K562 (cell line): Measurements from ENCODE around the gene COL23A1. TPM values are rescaled to one million over a fixed set of nuclear protein-coding genes. Genes with fewer than 3 reads are reported as not detected.
A peak's percentile ranks its signal among the peaks of the same experiment; 100 is the strongest.

Experiments
- ATAC-seq: fragments of 200-7000 bp; cut with Tn5 transposase; 3 replicates; pipeline ENCODE4 v1.9.1; 2020; ENCODE audit warnings: moderate library complexity
- BruUV-seq: library from RNA; stranded (reverse); fragments of 400-500 nt; replicated peaks from 2 replicates; lab custom pipeline; 2021; lab: Mats Ljungman, UMichigan
- CTCF ChIA-PET: fragments of 300-600 bp; formaldehyde crosslinking; extraction: SDS; loops from one replicate; lab custom pipeline; 2021; ENCODE audit warnings: low intra/inter-chr PET ratio; lab: Yijun Ruan, JAX
- POLR2A ChIA-PET: fragments of 300-600, 350-650 bp; sonication (Branson Sonifier 250); formaldehyde crosslinking; extraction: SDS; loops from one replicate; lab custom pipeline; 2021; ENCODE audit warnings: antibody characterized with exemption, inconsistent platforms; lab: Yijun Ruan, JAX
- DNase-seq, 4 experiments: peaks; one replicate each; pipeline versions ENCODE4 v3.0.0 to v3.0.0-alpha.2; 2011 to 2018; ENCODE audit warnings: low spot score in 3 of 4, mixed read lengths in 3 of 4; ENCODE audit errors: extremely low read depth in 1 of 4
- FAIRE-seq: peaks from 2 replicates; lab custom pipeline; 2011; peaks lifted over from hg19 to GRCh38; lab: Jason Lieb, UNC
- H2AFZ ChIP-seq: 2 replicates; pipeline ENCODE4 v1.6.0; 2011; ENCODE audit warnings: low read depth, low read length, control low read depth, inconsistent platforms
- H3K27ac ChIP-seq: fragments of 200-600 bp; 3 replicates; pipeline ENCODE4 v1.8.0; 2011; ENCODE audit warnings: low read depth, mild to moderate bottlenecking, control low read depth, inconsistent platforms, low read length, moderate library complexity, mixed read lengths; ENCODE audit errors: extremely low read depth
- H3K27me3 ChIP-seq, 2 experiments: fragments of 300-600 bp in 1 of 2; 2 replicates in 1 of 2; 3 replicates in 1 of 2; pipeline versions ENCODE4 v1.6.0 to v1.8.0; 2011; ENCODE audit warnings: inconsistent platforms in 2 of 2, low read length in 2 of 2, mild to moderate bottlenecking in 1 of 2, mixed read lengths in 1 of 2, moderate library complexity in 1 of 2; ENCODE audit not compliant: control insufficient read depth in 2 of 2, insufficient read depth in 2 of 2
- H3K36me3 ChIP-seq: fragments of 300-600 bp; 3 replicates; pipeline ENCODE4 v1.8.0; 2011; ENCODE audit warnings: mild to moderate bottlenecking, low read length, inconsistent platforms; ENCODE audit not compliant: control insufficient read depth, insufficient read depth
- H3K4me1 ChIP-seq, 2 experiments: fragments of 200-600 bp in 1 of 2; replicated peaks in 1 of 2; 2 replicates in 1 of 2; 3 replicates in 1 of 2; pipeline versions ENCODE4 v1.5.1 to v1.8.0; 2011; ENCODE audit warnings: inconsistent platforms in 2 of 2, low read length in 2 of 2, mild to moderate bottlenecking in 1 of 2, mixed read lengths in 1 of 2, moderate library complexity in 1 of 2; ENCODE audit not compliant: control insufficient read depth in 2 of 2, insufficient read depth in 2 of 2
- H3K4me2 ChIP-seq: 2 replicates; pipeline ENCODE4 v1.6.1; 2011; ENCODE audit warnings: low read length, control low read depth, inconsistent platforms, mixed read lengths; ENCODE audit not compliant: insufficient read depth
- H3K4me3 ChIP-seq: fragments of 200-600 bp; sonication (generic), shearing (Covaris generic); 2 replicates; pipeline ENCODE4 v1.5.1; 2016; ENCODE audit warnings: control low read depth, inconsistent platforms
- H3K79me2 ChIP-seq: fragments of 200-600 bp; 3 replicates; pipeline ENCODE4 v1.8.0; 2011; ENCODE audit warnings: low read length, inconsistent platforms; ENCODE audit not compliant: control insufficient read depth, insufficient read depth
- H3K9ac ChIP-seq, 2 experiments: 2 replicates each; pipeline versions ENCODE4 v1.6.0 to v1.6.1; 2011; ENCODE audit warnings: low read depth in 2 of 2, low read length in 2 of 2, control low read depth in 1 of 2, inconsistent platforms in 1 of 2, mild to moderate bottlenecking in 1 of 2, mixed read lengths in 1 of 2; ENCODE audit not compliant: insufficient read depth in 1 of 2
- H3K9me1 ChIP-seq: one replicate; pipeline ENCODE4 v1.6.0; 2011; ENCODE audit warnings: inconsistent platforms, mild to moderate bottlenecking, low read length, moderate library complexity; ENCODE audit not compliant: control insufficient read depth, insufficient read depth
- H3K9me3 ChIP-seq: replicated peaks from 2 replicates; pipeline ENCODE4 v1.5.1; 2011; ENCODE audit warnings: low read depth, low read length, inconsistent platforms; ENCODE audit not compliant: control insufficient read depth, insufficient read depth
- H4K20me1 ChIP-seq: replicated peaks from 2 replicates; pipeline ENCODE4 v1.6.1; 2011; ENCODE audit warnings: low read length, inconsistent platforms, mixed read lengths; ENCODE audit not compliant: control insufficient read depth, insufficient read depth
- ARID3A ChIP-seq: IDR thresholded peaks from 2 replicates; pipeline ENCODE4 v1.6.1; 2012; ENCODE audit warnings: low read depth, low read length, improper control_type of control experiment, borderline replicate concordance
- CBX3 ChIP-seq, 2 experiments: IDR thresholded peaks; 1 replicate in 1 of 2; 2 replicates in 1 of 2; pipeline ENCODE4 v1.6.1; 2012; ENCODE audit warnings: inconsistent platforms in 2 of 2, low read length in 2 of 2, borderline replicate concordance in 1 of 2, control low read depth in 1 of 2
- CTCF ChIP-seq, 3 experiments: IDR thresholded peaks in 2 of 3; conservative IDR thresholded peaks in 1 of 3; 2 replicates each; pipeline ENCODE4 v1.5.1; 2011 to 2012; ENCODE audit warnings: low read length in 3 of 3, mild to moderate bottlenecking in 3 of 3, control low read depth in 2 of 3, improper control_type of control experiment in 1 of 3, inconsistent platforms in 1 of 3, low read depth in 1 of 3, mixed read lengths in 1 of 3, moderate library complexity in 1 of 3; ENCODE audit not compliant: insufficient read depth in 2 of 3
- KAT8 ChIP-seq: fragments of 450-650 bp; IDR thresholded peaks from 2 replicates; pipeline ENCODE4 v1.6.1; 2016; ENCODE audit warnings: low read depth, mild to moderate bottlenecking
- REST ChIP-seq, 2 experiments: fragments of 450-650 bp; formaldehyde crosslinking in 1 of 2; IDR thresholded peaks; 2 replicates each; pipeline versions ENCODE4 v1.4.0 to v1.6.1; 2014 to 2020; ENCODE audit warnings: mild to moderate bottlenecking in 2 of 2, borderline replicate concordance in 1 of 2, low read depth in 1 of 2
- SMC3 ChIP-seq: conservative IDR thresholded peaks from 2 replicates; pipeline ENCODE4 v1.6.1; 2011; ENCODE audit warnings: low read depth, low read length, improper control_type of control experiment; ENCODE audit not compliant: insufficient read depth
- ZNF764 ChIP-seq: fragments of 250-450 bp; sonication (Bioruptor Pico); IDR thresholded peaks from 2 replicates; pipeline ENCODE4 v1.4.0; 2020; ENCODE audit warnings: low read depth, mild to moderate bottlenecking, moderate library complexity
- WGBS: fragments of 100-300 bp; shearing (Covaris generic); methylation state at CpG from one replicate; pipeline ENCODE4 v1.1.6; 2016; ENCODE audit warnings: low coverage, mixed read lengths; ENCODE audit not compliant: insufficient coverage; ENCODE audit errors: missing lambda C conversion rate; 5-methylcytosine and 5-hydroxymethylcytosine counted together
- in situ Hi-C: fragments of 300-500 bp; cut with MboI; formaldehyde crosslinking; loops from 4 replicates; pipeline ENCODE4 v1.15.0; 2018; ENCODE audit warnings: inconsistent platforms, mixed read lengths
- intact Hi-C: fragments of 100-400 bp; cut with micrococcal nuclease; formaldehyde crosslinking; loops from 2 replicates; pipeline ENCODE4 v1.14.2; 2022
- polyA plus RNA-seq, 8 experiments: library from polyadenylated mRNA; depleted of rRNA in 4 of 8; stranded (reverse) in 5 of 8; unstranded in 3 of 8; fragments of >200 nt; fragmentation: Nextera tagmentation in 2 of 8; fragmentation: Illumina TruSeq in 1 of 8; extraction: Ambion mirVana in 2 of 8; extraction: Trizol in 1 of 8; gene quantifications; 2 replicates each; pipeline versions ENCODE4 v1.2.1 to v1.2.3, GENCODE V29; 2011 to 2014; ENCODE audit warnings: inconsistent platforms in 1 of 8, missing spikeins in 1 of 8
- total RNA-seq, 7 experiments: library from RNA; depleted of rRNA in 6 of 7; stranded (reverse); fragments of >200 nt in 6 of 7; fragmentation: Illumina TruSeq in 2 of 7; extraction: Trizol in 2 of 7; gene quantifications; 2 replicates each; pipeline versions ENCODE4 v1.2.1 to v1.2.3, GENCODE V29; 2011 to 2021; ENCODE audit warnings: low replicate concordance in 1 of 7

COL23A1 gene
- total and polyA plus RNA-seq, 9 of the 15 experiments (the other 6 are each of a cell fraction or from before 2014, with no cell fraction given), result 0.09 TPM; not detected in 8

GRCh38 chr5:178284093-178284675 is 306.0 kb downstream of the COL23A1 start:
- H3K9ac ChIP-seq, result no peak overlapping the region
- intact Hi-C loops (loop anchor here (5.0 kb wide), 2 partner anchors 268 to 553 kb away; no protein-coding TSS in a partner anchor), in situ Hi-C loops (loop anchor here (5.0 to 25.0 kb wide), 2 partner anchors 308 to 553 kb away; partner anchors contain the start of gene COL23A1)
- no peaks in the 10 kb centered on the region for H3K9me3 ChIP-seq
- no peaks in the 10 kb centered on the region for H3K36me3 ChIP-seq
- 0 out of 2 replicates have a peak, but pooled peaks cover 4% of the 10 kb centered on the region for H4K20me1 ChIP-seq
- ATAC-seq (no peak), DNase-seq (peak; percentile 32 to 58 (median 51)), FAIRE-seq (no peak)
- no peaks in the 10 kb centered on the region for H3K79me2 ChIP-seq
- ChIA-PET POLR2A (no interaction called here), CTCF (interaction anchor here (0.9 to 1.1 kb wide), 2 partner anchors 306 to 555 kb away, joined by 3 read pairs; partner anchors contain the start of gene COL23A1)
- no peak overlapping the region for H3K4me2 ChIP-seq
- 0% methylated on average over 3 of the region's 3 CpGs for WGBS
- no peak overlapping the region for H3K27ac ChIP-seq
- BruUV-seq, result no TSS peak
- no peak overlapping the region for H2AFZ ChIP-seq
- H3K27me3 ChIP-seq, result peaks cover 14 to 59% of the 10 kb centered on the region in 2 experiments; a peak in 3 of 5 replicates
- H3K4me1 ChIP-seq, result peaks cover 0 to 11% of the 10 kb centered on the region in 2 experiments; a peak in 3 of 5 replicates
- H3K4me3 ChIP-seq, result no peak overlapping the region
- no peaks in the 10 kb centered on the region for H3K9me1 ChIP-seq
- TF ChIP-seq ARID3A, result peak; percentile 71; the same call in 1 of the 2 replicates
- TF ChIP-seq CTCF (IDR thresholded peaks at IDR 0.05 in 2 of 3, conservative IDR thresholded peaks at IDR 0.05 in 1 of 3; ENCODE audit: insufficient read depth in 2 of 3, low read depth in 1 of 3, low read length in 3 of 3), result peak; percentile 50 to 80 (median 79); a peak in 5 of 6 replicates
- TF ChIP-seq ZNF764 (CRISPR knock-in tag), result no peak
- peak; percentile 46; the same call in 1 of the 2 replicates for TF ChIP-seq REST (IDR thresholded peaks at IDR 0.05; ENCODE audit: borderline replicate concordance)
- no peak for TF ChIP-seq REST (CRISPR knock-in tag; IDR thresholded peaks at IDR 0.05; ENCODE audit: low read depth)
- TF ChIP-seq CBX3 (IDR thresholded peaks at IDR 0.05; ENCODE audit: borderline replicate concordance in 1 of 2, low read length in 2 of 2), result peak in 1 of 2 experiments; percentile 80; a peak in 2 of 3 replicates
- TF ChIP-seq KAT8, result no peak
- peak; percentile 40; the same call in 1 of the 2 replicates for TF ChIP-seq SMC3
